ENCODE measurements around the gene SEMA6A. TPM values are rescaled to one million over a fixed set of nuclear protein-coding genes. Genes with fewer than 3 reads are reported as not detected.

SEMA6A gene
- total and polyA plus RNA-seq, 7 donors, result 4.9 to 55.7 (median 25.0) TPM

DNA sequence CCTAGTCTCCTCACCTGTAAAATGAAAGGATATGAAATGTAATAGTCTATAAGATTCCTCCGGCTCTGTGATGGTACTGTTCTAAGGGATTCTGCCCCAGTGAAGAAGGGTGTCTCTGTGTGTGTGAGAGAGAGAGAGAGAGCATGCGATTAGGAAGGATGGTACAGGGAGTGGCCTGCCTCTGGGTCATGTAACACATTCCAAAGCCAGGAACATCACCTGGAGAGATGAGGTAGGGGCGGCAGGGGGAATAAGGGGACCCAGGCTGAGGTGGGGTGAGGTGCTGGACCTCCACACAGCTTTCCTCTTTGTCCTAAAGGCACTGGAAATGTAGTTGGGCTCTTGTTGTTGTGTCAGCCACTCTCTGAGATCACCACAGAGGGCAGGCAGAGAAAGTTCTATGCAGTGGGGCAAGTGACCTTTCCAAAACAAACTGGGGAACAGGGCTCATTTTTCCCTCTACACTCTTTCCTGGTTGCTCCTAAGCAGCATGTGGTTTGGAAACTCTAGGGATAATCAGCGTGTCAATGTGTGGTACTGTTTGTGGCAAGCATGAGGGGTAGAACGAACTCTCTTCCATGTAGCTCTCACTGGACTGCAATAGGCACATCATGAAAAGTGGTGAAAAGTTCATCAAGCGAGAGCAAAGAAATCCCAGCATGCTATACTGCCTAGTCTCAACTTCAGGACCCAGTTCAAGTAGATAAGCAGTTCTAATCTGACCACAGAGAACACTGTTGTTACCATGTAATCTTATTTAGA is 65.0 kb downstream of the SEMA6A start:
- H3K9me3 ChIP-seq, result no peaks in the 10 kb centered on the region
- no peaks in the 10 kb centered on the region for H3K36me3 ChIP-seq
- H3K27ac ChIP-seq, result peak overlapping the region in 2 of 4 donors; percentile 7 to 73
- no peaks in the 10 kb centered on the region for H3K27me3 ChIP-seq
- no peak overlapping the region for H3K4me3 ChIP-seq
- WGBS, 2 donors, result 87 to 90% methylated on average over 6 of the region's 6 CpGs
- TF ChIP-seq EP300 (IDR thresholded peaks at IDR 0.05), result no peak
- no peak for TF ChIP-seq POLR2A (IDR thresholded peaks at IDR 0.05)
- no peak for TF ChIP-seq POLR2AphosphoS5 (IDR thresholded peaks at IDR 0.05)
- TF ChIP-seq, protein P1, sequence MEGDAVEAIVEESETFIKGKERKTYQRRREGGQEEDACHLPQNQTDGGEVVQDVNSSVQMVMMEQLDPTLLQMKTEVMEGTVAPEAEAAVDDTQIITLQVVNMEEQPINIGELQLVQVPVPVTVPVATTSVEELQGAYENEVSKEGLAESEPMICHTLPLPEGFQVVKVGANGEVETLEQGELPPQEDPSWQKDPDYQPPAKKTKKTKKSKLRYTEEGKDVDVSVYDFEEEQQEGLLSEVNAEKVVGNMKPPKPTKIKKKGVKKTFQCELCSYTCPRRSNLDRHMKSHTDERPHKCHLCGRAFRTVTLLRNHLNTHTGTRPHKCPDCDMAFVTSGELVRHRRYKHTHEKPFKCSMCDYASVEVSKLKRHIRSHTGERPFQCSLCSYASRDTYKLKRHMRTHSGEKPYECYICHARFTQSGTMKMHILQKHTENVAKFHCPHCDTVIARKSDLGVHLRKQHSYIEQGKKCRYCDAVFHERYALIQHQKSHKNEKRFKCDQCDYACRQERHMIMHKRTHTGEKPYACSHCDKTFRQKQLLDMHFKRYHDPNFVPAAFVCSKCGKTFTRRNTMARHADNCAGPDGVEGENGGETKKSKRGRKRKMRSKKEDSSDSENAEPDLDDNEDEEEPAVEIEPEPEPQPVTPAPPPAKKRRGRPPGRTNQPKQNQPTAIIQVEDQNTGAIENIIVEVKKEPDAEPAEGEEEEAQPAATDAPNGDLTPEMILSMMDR (IDR thresholded peaks at IDR 0.05), result no peak
- DNase-seq, result no peak
- H3K4me1 ChIP-seq, result peaks cover 0 to 80% (median 69%) of the 10 kb centered on the region in 4 donors
- intact Hi-C loops (cut with DNase I), result loop anchor here (2.0 to 5.0 kb wide), 2 partner anchors 13 to 147 kb away; no protein-coding TSS in a partner anchor

DNA sequence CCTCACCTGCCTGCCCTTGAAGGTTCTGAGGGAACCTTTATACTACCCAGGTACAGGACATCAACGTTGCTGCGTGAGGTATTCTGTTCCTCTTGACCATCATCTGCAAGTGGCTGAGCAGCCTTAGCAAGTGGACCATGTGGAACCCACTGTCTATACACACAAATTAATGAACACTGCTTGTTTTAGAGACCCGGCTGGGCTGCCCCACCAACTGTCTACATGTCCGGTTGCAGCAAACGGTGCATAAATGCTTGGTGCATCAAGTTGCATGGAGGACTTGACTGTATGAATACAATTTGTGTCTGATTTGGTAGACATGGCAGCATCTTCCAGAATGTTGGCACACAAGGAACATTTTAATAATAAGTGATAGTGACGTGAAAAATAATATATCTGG is 65.8 kb downstream of the SEMA6A start:
- Histone ChIP-seq H3K9me3 (no peaks in the 10 kb centered on the region), H3K4me3 (no peak overlapping the region), H3K27me3 (no peaks in the 10 kb centered on the region), H3K36me3 (no peaks in the 10 kb centered on the region), H3K27ac (peak overlapping the region in 2 of 4 donors; percentile 41 to 73), H3K4me1 (peaks cover 0 to 84% (median 70%) of the 10 kb centered on the region in 4 donors)
- WGBS, 2 donors, result 92 to 95% methylated on average over 6 of the region's 6 CpGs
- intact Hi-C loops (cut with DNase I), result loop anchor here (2.0 to 5.0 kb wide), 2 partner anchors 14 to 147 kb away; no protein-coding TSS in a partner anchor
- TF ChIP-seq POLR2A (IDR thresholded peaks at IDR 0.05) (no peak), EP300 (IDR thresholded peaks at IDR 0.05) (no peak), POLR2AphosphoS5 (IDR thresholded peaks at IDR 0.05) (no peak)
- TF ChIP-seq, protein P1 (IDR thresholded peaks at IDR 0.05), result no peak
- DNase-seq, result no peak

DNA sequence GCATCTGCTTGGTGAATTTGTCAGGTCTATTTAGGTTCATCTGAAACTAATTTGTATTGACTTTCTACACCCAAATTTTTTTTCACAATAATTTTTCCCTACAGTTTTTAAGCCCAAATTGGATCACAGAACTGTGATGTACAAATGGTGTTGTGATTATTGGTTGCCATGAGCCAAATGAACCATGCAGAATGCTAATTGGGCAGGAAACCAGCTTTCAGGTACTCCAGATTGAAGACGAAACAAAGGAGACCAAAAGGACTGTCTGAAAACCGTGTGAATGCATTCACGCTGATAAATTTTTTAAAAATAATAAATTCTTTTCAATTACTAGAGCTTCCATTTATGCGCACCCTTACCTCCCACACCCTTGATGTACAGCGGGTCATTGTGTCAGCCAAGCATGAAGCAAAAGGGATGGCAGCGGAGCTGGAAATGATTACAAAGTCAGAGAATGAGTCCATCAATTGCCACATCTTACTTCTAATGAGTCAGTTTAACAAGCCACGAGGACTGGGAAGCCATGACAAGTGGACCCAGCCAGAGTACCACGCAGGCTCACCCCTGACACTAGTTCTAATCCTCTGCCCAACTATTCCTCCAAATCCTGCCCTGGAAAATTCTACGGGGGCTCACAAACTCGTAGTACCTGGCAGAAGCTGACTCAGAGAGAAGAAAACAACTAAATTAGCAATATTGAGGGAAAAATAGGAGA is 66.5 kb downstream of the SEMA6A start:
- intact Hi-C loops (cut with DNase I), result loop anchor here (2.0 to 5.0 kb wide), 3 partner anchors 15 to 146 kb away; partner anchors contain the start of gene SEMA6A
- Histone ChIP-seq H3K9me3 (no peaks in the 10 kb centered on the region), H3K27me3 (no peaks in the 10 kb centered on the region), H3K27ac (peak overlapping the region in 3 of 4 donors; percentile 41 to 77 (median 73)), H3K4me1 (peaks cover 0 to 91% (median 76%) of the 10 kb centered on the region in 4 donors), H3K4me3 (no peak overlapping the region), H3K36me3 (no peaks in the 10 kb centered on the region)
- TF ChIP-seq POLR2A (IDR thresholded peaks at IDR 0.05), result no peak
- no peak for TF ChIP-seq EP300 (IDR thresholded peaks at IDR 0.05)
- TF ChIP-seq, protein P1 (IDR thresholded peaks at IDR 0.05), result no peak
- no peak for TF ChIP-seq POLR2AphosphoS5 (IDR thresholded peaks at IDR 0.05)
- no peak for DNase-seq
- 93 to 94% methylated on average over 10 of the region's 10 CpGs for WGBS, 2 donors

DNA sequence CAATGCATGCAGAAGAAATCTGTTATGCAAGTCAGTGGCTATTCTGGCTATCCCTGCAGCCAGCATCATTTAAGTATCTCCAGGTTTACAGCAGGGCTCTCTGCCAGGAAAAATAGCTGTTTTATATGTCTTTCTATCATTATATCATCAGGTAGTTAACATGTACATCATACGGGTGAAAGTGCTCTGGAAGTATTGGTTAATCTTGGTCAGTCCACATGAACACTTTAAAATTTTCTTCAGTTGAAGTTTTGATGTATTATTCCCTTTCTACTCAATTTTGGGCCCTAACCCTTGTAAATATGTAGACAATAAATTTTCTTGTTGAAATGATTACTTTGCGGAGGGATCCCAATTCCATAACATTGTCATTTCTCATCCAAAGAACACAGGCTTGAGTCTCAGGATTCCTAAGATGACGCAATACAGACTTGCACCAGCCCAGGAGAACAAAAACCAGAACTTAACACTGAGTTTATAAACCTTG is 67.5 kb downstream of the SEMA6A start:
- TF ChIP-seq EP300 (IDR thresholded peaks at IDR 0.05), result peak; percentile 38 to 79 (median 56)
- TF ChIP-seq, protein P1 (IDR thresholded peaks at IDR 0.05), result no peak
- no peak for TF ChIP-seq POLR2A (IDR thresholded peaks at IDR 0.05)
- peak; percentile 75 to 88 (median 86) for TF ChIP-seq POLR2AphosphoS5 (IDR thresholded peaks at IDR 0.05)
- H3K4me3 ChIP-seq, result no peak overlapping the region
- H3K9me3 ChIP-seq, result no peaks in the 10 kb centered on the region
- H3K27me3 ChIP-seq, result no peaks in the 10 kb centered on the region
- intact Hi-C loops (cut with DNase I), result loop anchor here (2.0 to 5.0 kb wide), 2 partner anchors 68 to 145 kb away; partner anchors contain the start of gene SEMA6A
- DNase-seq, result peak; percentile 80
- peak overlapping the region; percentile 29 to 77 (median 57) for H3K27ac ChIP-seq
- H3K36me3 ChIP-seq, result no peaks in the 10 kb centered on the region
- H3K4me1 ChIP-seq, result peaks cover 0 to 98% (median 85%) of the 10 kb centered on the region in 4 donors
- WGBS, 2 donors, result 35 to 57% methylated on average over 3 of the region's 3 CpGs

All from sigmoid colon (tissue), 7 donors.